Peyer's patch (tissue), 4 donors: Measurements from ENCODE around the gene GZF1.

Experiments
- POLR2A ChIP-seq, 2 donors: fragments of 450-650 bp; IDR thresholded peaks; one replicate each; pipeline ENCODE4 v1.5.1; 2017; ENCODE audit warnings: antibody characterized with exemption in 2 of 2, mild to moderate bottlenecking in 2 of 2, moderate library complexity in 2 of 2
- TF ChIP-seq, protein P1 (sequence below), 6 experiments: fragments of 450-650 bp in 4 of 6; fragments of 200-600 bp in 2 of 6; sonication (generic) in 1 of 6; IDR thresholded peaks; one replicate each; pipeline ENCODE4 v1.5.1; 2017 to 2019; ENCODE audit warnings: antibody characterized with exemption in 6 of 6, mild to moderate bottlenecking in 3 of 6, moderate library complexity in 1 of 6

DNA sequence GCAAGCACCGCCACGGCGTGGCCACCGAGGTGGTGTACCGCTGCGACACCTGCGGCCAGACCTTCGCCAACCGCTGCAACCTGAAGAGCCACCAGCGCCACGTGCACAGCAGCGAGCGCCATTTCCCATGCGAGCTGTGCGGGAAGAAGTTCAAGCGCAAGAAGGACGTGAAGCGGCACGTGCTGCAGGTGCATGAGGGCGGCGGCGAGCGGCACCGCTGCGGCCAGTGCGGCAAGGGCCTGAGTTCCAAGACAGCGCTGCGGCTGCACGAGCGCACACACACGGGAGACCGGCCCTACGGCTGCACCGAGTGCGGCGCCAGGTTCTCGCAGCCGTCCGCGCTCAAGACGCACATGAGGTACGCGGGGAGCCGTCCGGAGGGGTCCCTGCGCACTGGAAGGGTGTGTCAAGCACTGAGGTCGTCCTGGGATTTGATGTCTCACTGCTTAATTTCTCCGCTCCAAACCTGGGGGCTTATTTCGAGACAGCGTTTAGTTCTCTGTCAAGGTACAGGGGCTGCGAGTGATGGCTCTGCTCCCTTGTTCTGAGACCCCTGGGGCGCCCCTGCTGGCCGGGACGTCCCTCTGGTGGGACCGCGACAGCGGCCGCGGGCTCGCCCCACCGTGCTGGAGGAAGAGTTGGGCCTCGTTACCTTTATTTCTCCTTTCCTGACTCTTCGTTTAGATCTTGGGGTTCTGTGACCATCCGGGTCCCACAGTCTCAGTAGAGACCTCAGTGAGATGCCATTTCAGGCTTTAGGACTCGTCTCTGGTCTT, 3.6 kb downstream of the GZF1 start:
- TF ChIP-seq, protein P1, sequence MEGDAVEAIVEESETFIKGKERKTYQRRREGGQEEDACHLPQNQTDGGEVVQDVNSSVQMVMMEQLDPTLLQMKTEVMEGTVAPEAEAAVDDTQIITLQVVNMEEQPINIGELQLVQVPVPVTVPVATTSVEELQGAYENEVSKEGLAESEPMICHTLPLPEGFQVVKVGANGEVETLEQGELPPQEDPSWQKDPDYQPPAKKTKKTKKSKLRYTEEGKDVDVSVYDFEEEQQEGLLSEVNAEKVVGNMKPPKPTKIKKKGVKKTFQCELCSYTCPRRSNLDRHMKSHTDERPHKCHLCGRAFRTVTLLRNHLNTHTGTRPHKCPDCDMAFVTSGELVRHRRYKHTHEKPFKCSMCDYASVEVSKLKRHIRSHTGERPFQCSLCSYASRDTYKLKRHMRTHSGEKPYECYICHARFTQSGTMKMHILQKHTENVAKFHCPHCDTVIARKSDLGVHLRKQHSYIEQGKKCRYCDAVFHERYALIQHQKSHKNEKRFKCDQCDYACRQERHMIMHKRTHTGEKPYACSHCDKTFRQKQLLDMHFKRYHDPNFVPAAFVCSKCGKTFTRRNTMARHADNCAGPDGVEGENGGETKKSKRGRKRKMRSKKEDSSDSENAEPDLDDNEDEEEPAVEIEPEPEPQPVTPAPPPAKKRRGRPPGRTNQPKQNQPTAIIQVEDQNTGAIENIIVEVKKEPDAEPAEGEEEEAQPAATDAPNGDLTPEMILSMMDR (IDR thresholded peaks at IDR 0.05): no peak
- TF ChIP-seq POLR2A (IDR thresholded peaks at IDR 0.05): no peak
